Activated CD4-positive, alpha-beta T cell treated with anti-CD3 and anti-CD28 coated beads, Interleukin-2, Interleukin-6, amounts not matched to agents 100 ng/mL and 50 ng/mL, durations not matched to agents 16 hours and 8 hours (primary cell): Measurements from ENCODE around the gene SSTR5.

Source experiments
- DNase-seq: peaks from one replicate; pipeline ENCODE4 v3.0.0-alpha.2; 2020

Gene SSTR5

GRCh38 chr16:1107731-1108130 lies 35.2 kb downstream of the SSTR5 start:
- no peak for DNase-seq

GRCh38 chr16:1108299-1109252 lies 36.0 kb downstream of the SSTR5 start:
- DNase-seq: no peak

- DNase-seq: no peak
Observed at GRCh38 chr16:1109648-1110047, 37.1 kb downstream of the SSTR5 start.

GRCh38 chr16:1112506-1113184 lies 40.1 kb downstream of the SSTR5 start:
- DNase-seq: no peak

GRCh38 chr16:1113489-1113888 lies 40.9 kb downstream of the SSTR5 start:
- DNase-seq: no peak

- no peak for DNase-seq
Observed at GRCh38 chr16:1113889-1114526, 41.5 kb downstream of the SSTR5 start.

- DNase-seq: no peak
Observed at GRCh38 chr16:1116693-1117077, 44.1 kb downstream of the SSTR5 start.

- DNase-seq: no peak
Observed at GRCh38 chr16:1117176-1117900, 44.8 kb downstream of the SSTR5 start.

GRCh38 chr16:1117926-1118325 lies 45.4 kb downstream of the SSTR5 start:
- no peak for DNase-seq

GRCh38 chr16:1119129-1119528 lies 46.6 kb downstream of the SSTR5 start:
- no peak for DNase-seq

- no peak for DNase-seq
Observed at GRCh38 chr16:1119766-1120576, 47.4 kb downstream of the SSTR5 start.

GRCh38 chr16:1120577-1120941 lies 48.0 kb downstream of the SSTR5 start:
- no peak for DNase-seq

- no peak for DNase-seq
Observed at GRCh38 chr16:1121009-1121408, 48.5 kb downstream of the SSTR5 start.

- DNase-seq: no peak
Observed at GRCh38 chr16:1121601-1122397, 49.3 kb downstream of the SSTR5 start.

GRCh38 chr16:1122398-1122765 lies 49.8 kb downstream of the SSTR5 start:
- DNase-seq: no peak

GRCh38 chr16:1123525-1124230 lies 51.1 kb downstream of the SSTR5 start:
- no peak for DNase-seq

GRCh38 chr16:1124291-1124690 lies 51.7 kb downstream of the SSTR5 start:
- DNase-seq: no peak

GRCh38 chr16:1124795-1125194 lies 52.2 kb downstream of the SSTR5 start:
- no peak for DNase-seq

- DNase-seq: peak; percentile 24
Observed at GRCh38 chr16:1125471-1125870, 52.9 kb downstream of the SSTR5 start.

GRCh38 chr16:1126044-1126443 lies 53.5 kb downstream of the SSTR5 start:
- DNase-seq: no peak

GRCh38 chr16:1126586-1126985 lies 54.0 kb downstream of the SSTR5 start:
- DNase-seq: no peak
